ENCODE results near the gene IL16.

GRCh38 chr15:81298611-81299010 is 101.9 kb downstream of the IL16 start:
- TF ChIP-seq POLR2AphosphoS5 (IDR thresholded peaks at IDR 0.05): no peak
- TF ChIP-seq POLR2A (IDR thresholded peaks at IDR 0.05): no peak
- no peak for TF ChIP-seq EP300 (IDR thresholded peaks at IDR 0.05)
